ENCODE results near the gene BHLHE41.

GRCh38 chr12:26116829-26117715 is 7.8 kb downstream of the BHLHE41 start:
- TF ChIP-seq, protein P1, sequence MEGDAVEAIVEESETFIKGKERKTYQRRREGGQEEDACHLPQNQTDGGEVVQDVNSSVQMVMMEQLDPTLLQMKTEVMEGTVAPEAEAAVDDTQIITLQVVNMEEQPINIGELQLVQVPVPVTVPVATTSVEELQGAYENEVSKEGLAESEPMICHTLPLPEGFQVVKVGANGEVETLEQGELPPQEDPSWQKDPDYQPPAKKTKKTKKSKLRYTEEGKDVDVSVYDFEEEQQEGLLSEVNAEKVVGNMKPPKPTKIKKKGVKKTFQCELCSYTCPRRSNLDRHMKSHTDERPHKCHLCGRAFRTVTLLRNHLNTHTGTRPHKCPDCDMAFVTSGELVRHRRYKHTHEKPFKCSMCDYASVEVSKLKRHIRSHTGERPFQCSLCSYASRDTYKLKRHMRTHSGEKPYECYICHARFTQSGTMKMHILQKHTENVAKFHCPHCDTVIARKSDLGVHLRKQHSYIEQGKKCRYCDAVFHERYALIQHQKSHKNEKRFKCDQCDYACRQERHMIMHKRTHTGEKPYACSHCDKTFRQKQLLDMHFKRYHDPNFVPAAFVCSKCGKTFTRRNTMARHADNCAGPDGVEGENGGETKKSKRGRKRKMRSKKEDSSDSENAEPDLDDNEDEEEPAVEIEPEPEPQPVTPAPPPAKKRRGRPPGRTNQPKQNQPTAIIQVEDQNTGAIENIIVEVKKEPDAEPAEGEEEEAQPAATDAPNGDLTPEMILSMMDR (IDR thresholded peaks at IDR 0.05; ENCODE audit: insufficient read depth, low read depth, low read length) = no peak
- no peak for TF ChIP-seq EZH2 (IDR thresholded peaks at IDR 0.05; ENCODE audit: insufficient read depth, low read length)

All from astrocyte (in vitro differentiated cells and primary cell).